LNCaP clone FGC (cell line): ENCODE results near the gene COL6A5.

Experiments used
- DNase-seq: peaks from one replicate; pipeline ENCODE4 v3.0.0-alpha.2; 2011; ENCODE audit warnings: low read depth
- H3K4me3 ChIP-seq: 2 replicates; pipeline ENCODE4 v1.5.1; 2011; ENCODE audit warnings: mild to moderate bottlenecking, low read depth, low read length, control low read depth
- CTCF ChIP-seq: IDR thresholded peaks from 2 replicates; pipeline ENCODE4 v1.5.1; 2012; ENCODE audit warnings: mild to moderate bottlenecking; ENCODE audit not compliant: control insufficient read depth, insufficient read depth; ENCODE audit errors: extremely low read depth

Gene COL6A5

GRCh38 chr3:130527426-130527825 lies 182.0 kb downstream of the COL6A5 start:
- H3K4me3 ChIP-seq, result no peak overlapping the region
- TF ChIP-seq CTCF, result no peak
- no peak for DNase-seq

DNA sequence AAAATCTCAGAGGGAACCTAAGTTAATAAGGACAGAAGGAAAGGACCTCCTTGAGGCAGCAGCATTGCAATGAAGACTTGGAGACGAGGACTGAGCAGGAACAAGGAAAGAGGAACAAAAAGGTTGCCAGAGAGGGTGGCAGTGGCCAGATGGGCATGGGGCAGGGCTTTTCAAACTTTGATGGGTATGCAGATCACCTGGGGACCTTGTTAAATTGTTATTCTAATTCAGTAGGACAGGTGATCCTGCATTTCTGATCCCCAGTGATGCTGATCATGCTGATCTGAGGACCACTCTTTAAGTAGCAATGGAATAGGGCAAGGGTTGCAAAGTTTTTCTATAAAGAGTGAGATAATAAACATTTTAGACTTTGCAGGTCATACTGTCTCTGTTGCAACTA lies 182.6 kb downstream of the COL6A5 start:
- DNase-seq, result no peak
- TF ChIP-seq CTCF, result no peak
- no peak overlapping the region for H3K4me3 ChIP-seq

GRCh38 chr3:130529486-130530215 lies 184.2 kb downstream of the COL6A5 start:
- no peak overlapping the region for H3K4me3 ChIP-seq
- DNase-seq, result no peak
- no peak for TF ChIP-seq CTCF

- no peak for DNase-seq
- no peak for TF ChIP-seq CTCF
- H3K4me3 ChIP-seq, result no peak overlapping the region
Measured at GRCh38 chr3:130533247-130533646, 187.8 kb downstream of the COL6A5 start.
